ENCODE results near the gene COG5.

Gene COG5

GRCh38 chr7:107181172-107181571 is 382.5 kb downstream of the COG5 start:
- Histone ChIP-seq H3K79me2 (ENCODE audit: control insufficient read depth, low read length) (peaks cover 12% of the 10 kb centered on the region), H3K9me3 (ENCODE audit: control insufficient read depth, insufficient read depth, low read length) (no peaks in the 10 kb centered on the region)

GRCh38 chr7:107180378-107180777 is 383.3 kb downstream of the COG5 start:
- no peak overlapping the region for H3K4me2 ChIP-seq (ENCODE audit: low read length)

More at GRCh38 chr7:107181172-107181571, 382.5 kb downstream of the COG5 start:
- TF ChIP-seq EZH2phosphoT487 (IDR thresholded peaks at IDR 0.05; ENCODE audit: borderline replicate concordance, low read length) = no peak
- no peak for TF ChIP-seq CTCF (IDR thresholded peaks at IDR 0.05; ENCODE audit: low read depth, low read length, poor library complexity, severe bottlenecking)
- H3K4me3 ChIP-seq (ENCODE audit: low read length) = no peak overlapping the region
- H3K4me1 ChIP-seq (ENCODE audit: control insufficient read depth, low read length) = 0 out of 2 replicates have a peak, but pooled peaks cover 3% of the 10 kb centered on the region
- H4K20me1 ChIP-seq (ENCODE audit: control insufficient read depth, insufficient read depth, low read depth, low read length) = no peaks in the 10 kb centered on the region
- peaks cover 37% of the 10 kb centered on the region for H3K36me3 ChIP-seq (ENCODE audit: control insufficient read depth, low read length)
- H3K27me3 ChIP-seq (ENCODE audit: control insufficient read depth, low read length) = no peaks in the 10 kb centered on the region
- no peak overlapping the region for H3K4me2 ChIP-seq (ENCODE audit: low read length)
- no peak overlapping the region for H3K27ac ChIP-seq (ENCODE audit: low read depth, low read length)
- no peaks in the 10 kb centered on the region for H3K9me2 ChIP-seq (replicated peaks; ENCODE audit: control insufficient read depth, low read length)
- no peaks in the 10 kb centered on the region for H3F3A ChIP-seq (ENCODE audit: control insufficient read depth, insufficient read depth)

GRCh38 chr7:107179326-107180164 is 384.2 kb downstream of the COG5 start:
- Histone ChIP-seq H3F3A (ENCODE audit: control insufficient read depth, insufficient read depth) (no peaks in the 10 kb centered on the region; the same call in 1 of the 2 replicates), H3K9me3 (ENCODE audit: control insufficient read depth, insufficient read depth, low read length) (no peaks in the 10 kb centered on the region), H3K4me2 (ENCODE audit: low read length) (no peak overlapping the region), H3K4me3 (ENCODE audit: low read length) (no peak overlapping the region), H3K27me3 (ENCODE audit: control insufficient read depth, low read length) (no peaks in the 10 kb centered on the region), H3K79me2 (ENCODE audit: control insufficient read depth, low read length) (peaks cover 22% of the 10 kb centered on the region), H3K9me2 (replicated peaks; ENCODE audit: control insufficient read depth, low read length) (no peaks in the 10 kb centered on the region), H3K4me1 (ENCODE audit: control insufficient read depth, low read length) (peaks cover 4% of the 10 kb centered on the region), H3K36me3 (ENCODE audit: control insufficient read depth, low read length) (peaks cover 25% of the 10 kb centered on the region), H3K27ac (ENCODE audit: low read depth, low read length) (no peak overlapping the region), H4K20me1 (ENCODE audit: control insufficient read depth, insufficient read depth, low read depth, low read length) (no peaks in the 10 kb centered on the region)
- TF ChIP-seq EZH2phosphoT487 (IDR thresholded peaks at IDR 0.05; ENCODE audit: borderline replicate concordance, low read length) (no peak), CTCF (IDR thresholded peaks at IDR 0.05; ENCODE audit: low read depth, low read length, poor library complexity, severe bottlenecking) (no peak)

More at GRCh38 chr7:107180378-107180777, 383.3 kb downstream of the COG5 start:
- 0 out of 2 replicates have a peak, but pooled peaks cover 3% of the 10 kb centered on the region for H3K4me1 ChIP-seq (ENCODE audit: control insufficient read depth, low read length)
- TF ChIP-seq CTCF (IDR thresholded peaks at IDR 0.05; ENCODE audit: low read depth, low read length, poor library complexity, severe bottlenecking) (no peak), EZH2phosphoT487 (IDR thresholded peaks at IDR 0.05; ENCODE audit: borderline replicate concordance, low read length) (no peak)
- peaks cover 31% of the 10 kb centered on the region for H3K36me3 ChIP-seq (ENCODE audit: control insufficient read depth, low read length)
- H4K20me1 ChIP-seq (ENCODE audit: control insufficient read depth, insufficient read depth, low read depth, low read length) = no peaks in the 10 kb centered on the region
- no peaks in the 10 kb centered on the region for H3K9me2 ChIP-seq (replicated peaks; ENCODE audit: control insufficient read depth, low read length)
- peaks cover 13% of the 10 kb centered on the region for H3K79me2 ChIP-seq (ENCODE audit: control insufficient read depth, low read length)
- H3F3A ChIP-seq (ENCODE audit: control insufficient read depth, insufficient read depth) = no peaks in the 10 kb centered on the region
- H3K4me3 ChIP-seq (ENCODE audit: low read length) = no peak overlapping the region
- no peaks in the 10 kb centered on the region for H3K27me3 ChIP-seq (ENCODE audit: control insufficient read depth, low read length)
- H3K9me3 ChIP-seq (ENCODE audit: control insufficient read depth, insufficient read depth, low read length) = no peaks in the 10 kb centered on the region
- no peak overlapping the region for H3K27ac ChIP-seq (ENCODE audit: low read depth, low read length)

Data from DOHH2 (cell line).